Lower leg skin (tissue), 3 donors: ENCODE data around the gene ALOXE3.

Source experiments
- CTCF ChIP-seq, 3 donors: fragments of 450-650 bp; IDR thresholded peaks; one replicate each; pipeline ENCODE4 v1.5.1; 2016; ENCODE audit warnings: antibody characterized with exemption in 3 of 3, mild to moderate bottlenecking in 3 of 3, moderate library complexity in 2 of 3
- POLR2A ChIP-seq, 2 donors: fragments of 450-650 bp; IDR thresholded peaks; one replicate each; pipeline ENCODE4 v1.6.1; 2016 to 2017; ENCODE audit warnings: antibody characterized with exemption in 2 of 2, mild to moderate bottlenecking in 1 of 2, moderate library complexity in 1 of 2

GRCh38 chr17:8138374-8138671 lies 20.0 kb upstream of the ALOXE3 start:
- no peak for TF ChIP-seq CTCF (IDR thresholded peaks at IDR 0.05)
- no peak for TF ChIP-seq POLR2A (IDR thresholded peaks at IDR 0.05)
